Heart left ventricle (tissue), 13 donors: ENCODE measurements around the gene ALX3.

ENCODE experiments used
- POLR2A ChIP-seq, 2 donors: fragments of 450-650 bp; IDR thresholded peaks; one replicate each; pipeline ENCODE4 v1.6.1; 2017; ENCODE audit warnings: antibody characterized with exemption in 2 of 2, mild to moderate bottlenecking in 2 of 2, moderate library complexity in 2 of 2
- TF ChIP-seq, protein P1 (sequence below), 12 donors: fragments of 200-600 bp; sonication (generic) in 4 of 12; IDR thresholded peaks; one replicate each; pipeline versions ENCODE4 v1.5.0 to v1.8.0; 2018 to 2022; ENCODE audit warnings: antibody characterized with exemption in 12 of 12, mild to moderate bottlenecking in 5 of 12
- donor health status: ischemic (EF 13 %, LVEDD 7.1; RV severe dilation, severe dysfunction).
- donor health status: DM: no; HTN: yes; CAD: no.
- donor health status: DM: no; HTN: no; CAD: no.
- donor health status: ischemic (EF 25% LVEDD 6.9; RV normal size, moderate dysfunction).
- donor health status: ischemic (EF 25% LVEDD 5.7; RV mildly dilated, moderate dysfunction).
- donor health status: ischemic (EF 35%, LVEDD 5.7; RV mildly dilated, moderate dysfunction).
- donor health status: nonischemic (EF 11% LVEDD 7.7; RV severe dilation, severe dysfunction).
- donor health status: DM: yes; HTN: yes; CAD: no.
- donor health status: PGD.
- donor health status: ischemic (EF 29% LVEDD 5.4; RV normal size, mild dysfunction).
- donor health status: nonischemic (EF 23%, LVEDD 6.1; RV moderate dilation, normal function).

DNA sequence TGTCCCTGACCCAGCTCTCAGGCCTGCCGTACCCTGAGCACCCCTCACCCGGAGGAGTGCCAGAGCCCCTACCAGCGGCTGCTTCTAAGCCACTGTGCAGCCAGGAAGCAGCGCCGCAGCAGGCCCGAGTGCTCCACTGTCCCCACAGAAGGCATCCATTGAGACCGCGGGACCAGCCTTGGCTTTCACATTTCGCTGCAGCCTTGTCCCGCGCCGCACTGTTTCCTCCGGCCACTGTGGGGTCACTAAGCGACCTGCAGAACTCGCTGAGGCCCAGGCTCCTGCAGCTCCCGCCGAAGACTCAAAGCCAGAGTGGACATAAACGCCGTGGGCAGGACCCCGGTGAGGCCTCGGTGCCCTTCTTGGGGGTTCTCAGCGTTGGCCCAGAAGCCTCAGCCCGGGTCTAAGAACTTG, 3.0 kb downstream of the ALX3 start:
- TF ChIP-seq, protein P1, sequence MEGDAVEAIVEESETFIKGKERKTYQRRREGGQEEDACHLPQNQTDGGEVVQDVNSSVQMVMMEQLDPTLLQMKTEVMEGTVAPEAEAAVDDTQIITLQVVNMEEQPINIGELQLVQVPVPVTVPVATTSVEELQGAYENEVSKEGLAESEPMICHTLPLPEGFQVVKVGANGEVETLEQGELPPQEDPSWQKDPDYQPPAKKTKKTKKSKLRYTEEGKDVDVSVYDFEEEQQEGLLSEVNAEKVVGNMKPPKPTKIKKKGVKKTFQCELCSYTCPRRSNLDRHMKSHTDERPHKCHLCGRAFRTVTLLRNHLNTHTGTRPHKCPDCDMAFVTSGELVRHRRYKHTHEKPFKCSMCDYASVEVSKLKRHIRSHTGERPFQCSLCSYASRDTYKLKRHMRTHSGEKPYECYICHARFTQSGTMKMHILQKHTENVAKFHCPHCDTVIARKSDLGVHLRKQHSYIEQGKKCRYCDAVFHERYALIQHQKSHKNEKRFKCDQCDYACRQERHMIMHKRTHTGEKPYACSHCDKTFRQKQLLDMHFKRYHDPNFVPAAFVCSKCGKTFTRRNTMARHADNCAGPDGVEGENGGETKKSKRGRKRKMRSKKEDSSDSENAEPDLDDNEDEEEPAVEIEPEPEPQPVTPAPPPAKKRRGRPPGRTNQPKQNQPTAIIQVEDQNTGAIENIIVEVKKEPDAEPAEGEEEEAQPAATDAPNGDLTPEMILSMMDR (IDR thresholded peaks at IDR 0.05), result no peak
- no peak for TF ChIP-seq POLR2A (IDR thresholded peaks at IDR 0.05)
